ENCODE measurements around the gene C16orf86. TPM values are rescaled to one million over a fixed set of nuclear protein-coding genes. Genes with fewer than 3 reads are reported as not detected.

C16orf86 gene
- total RNA-seq, 4 donors from 2014 or later: 5.0 to 8.3 (median 7.6) TPM

GRCh38 chr16:67674851-67675578, 8.4 kb downstream of the C16orf86 start:
- ATAC-seq (ENCODE audit: low FRiP score): no peak
- no peak for DNase-seq (ENCODE audit: low spot score)
- TF ChIP-seq CTCF (IDR thresholded peaks at IDR 0.05): no peak

- TF ChIP-seq CTCF (IDR thresholded peaks at IDR 0.05): no peak
- no peak for ATAC-seq (ENCODE audit: low FRiP score)
Observed at GRCh38 chr16:67675579-67675935, 8.9 kb downstream of the C16orf86 start.

DNA sequence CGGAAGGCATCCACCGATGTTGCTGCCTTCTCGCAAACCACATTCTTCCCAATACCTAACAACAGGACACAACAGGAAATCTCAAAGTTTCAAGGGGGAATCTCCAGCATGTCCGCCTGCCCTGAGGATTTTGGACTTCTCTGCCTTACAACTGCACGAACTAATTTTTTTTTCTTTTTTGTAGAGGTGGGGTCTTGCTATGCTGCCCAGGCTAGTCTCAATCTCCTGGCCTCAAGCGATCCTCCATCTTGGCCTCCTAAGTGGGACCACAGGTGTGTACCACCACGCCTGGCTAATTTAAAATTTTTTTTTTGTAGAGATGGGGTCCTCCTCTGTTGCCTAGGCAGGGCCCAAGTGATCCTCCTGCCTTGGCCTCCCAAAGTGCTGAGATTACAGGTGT, 9.4 kb downstream of the C16orf86 start:
- no peak for TF ChIP-seq CTCF (IDR thresholded peaks at IDR 0.05)
- ATAC-seq (ENCODE audit: low FRiP score) (no peak), DNase-seq (ENCODE audit: low spot score) (no peak)

More at GRCh38 chr16:67675579-67675935, 8.9 kb downstream of the C16orf86 start:
- DNase-seq (ENCODE audit: low spot score): no peak

- no peak for TF ChIP-seq CTCF (IDR thresholded peaks at IDR 0.05)
- DNase-seq (ENCODE audit: low spot score) (no peak), ATAC-seq (ENCODE audit: low FRiP score) (no peak)
Observed at GRCh38 chr16:67676516-67676915, 9.9 kb downstream of the C16orf86 start.

DNA sequence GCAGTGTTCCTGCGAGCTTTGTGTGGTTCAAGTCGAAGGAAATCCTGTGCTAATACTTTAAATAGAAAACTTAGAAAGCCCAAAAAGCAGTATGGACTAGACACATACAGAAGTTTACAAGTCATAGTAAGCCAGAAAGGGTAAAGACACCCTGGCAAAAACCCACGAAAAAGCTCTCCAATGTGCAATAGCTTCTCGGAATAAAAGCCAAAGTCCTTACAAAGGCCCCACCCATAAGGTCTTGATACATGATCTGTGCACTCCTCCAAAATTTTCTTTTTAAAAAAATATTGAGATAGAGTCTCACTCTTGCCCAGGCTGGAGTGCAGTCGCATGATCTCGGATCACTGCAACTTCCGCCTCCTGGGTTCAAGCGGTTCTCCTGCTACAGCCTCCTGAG, 10.3 kb downstream of the C16orf86 start:
- no peak for DNase-seq (ENCODE audit: low spot score)
- no peak for TF ChIP-seq CTCF (IDR thresholded peaks at IDR 0.05)
- no peak for ATAC-seq (ENCODE audit: low FRiP score)

- TF ChIP-seq CTCF (IDR thresholded peaks at IDR 0.05): no peak
- no peak for DNase-seq (ENCODE audit: low spot score)
- no peak for ATAC-seq (ENCODE audit: low FRiP score)
Observed at GRCh38 chr16:67677712-67678111, 11.1 kb downstream of the C16orf86 start.

- no peak for TF ChIP-seq CTCF (IDR thresholded peaks at IDR 0.05)
- DNase-seq (ENCODE audit: low spot score): no peak
- no peak for ATAC-seq (ENCODE audit: low FRiP score)
Observed at GRCh38 chr16:67678354-67679023, 11.9 kb downstream of the C16orf86 start.
